HEK293 (cell line): ENCODE data around the gene BEX4.

ENCODE experiments used
- ATF2 ChIP-seq: fragments of 450-650 bp; formaldehyde crosslinking; IDR thresholded peaks from 2 replicates; pipeline ENCODE4 v1.5.1; 2016; ENCODE audit warnings: missing biosample characterization, missing genetic modification characterization, low read depth
- CTCF ChIP-seq: fragments of 450-650 bp; formaldehyde crosslinking; IDR thresholded peaks from 2 replicates; pipeline ENCODE4 v1.5.1; 2016; ENCODE audit warnings: missing biosample characterization, missing genetic modification characterization
- KLF16 ChIP-seq: fragments of 450-650 bp; formaldehyde crosslinking; IDR thresholded peaks from 2 replicates; pipeline ENCODE4 v1.5.1; 2017; ENCODE audit warnings: missing biosample characterization, missing genetic modification characterization
- MYNN ChIP-seq: fragments of 450-650 bp; formaldehyde crosslinking; IDR thresholded peaks from 2 replicates; pipeline ENCODE4 v1.5.1; 2016; ENCODE audit warnings: missing biosample characterization, missing genetic modification characterization, borderline replicate concordance
- TCF7L2 ChIP-seq: IDR thresholded peaks from 2 replicates; pipeline ENCODE4 v1.6.1; 2011; ENCODE audit warnings: low read depth, mild to moderate bottlenecking, inconsistent platforms, low read length, moderate library complexity, borderline replicate concordance
- ZBTB17 ChIP-seq: fragments of 450-650 bp; formaldehyde crosslinking; IDR thresholded peaks from 2 replicates; pipeline ENCODE4 v1.5.1; 2016; ENCODE audit warnings: missing biosample characterization, missing genetic modification characterization
- ZNF175 ChIP-seq: fragments of 450-650 bp; formaldehyde crosslinking; IDR thresholded peaks from 2 replicates; pipeline ENCODE4 v1.5.1; 2016; ENCODE audit warnings: missing biosample characterization, missing genetic modification characterization
- ZNF239 ChIP-seq: fragments of 450-650 bp; formaldehyde crosslinking; IDR thresholded peaks from 2 replicates; pipeline ENCODE4 v1.5.1; 2016; ENCODE audit warnings: missing biosample characterization, missing genetic modification characterization
- ZNF449 ChIP-seq: fragments of 450-650 bp; formaldehyde crosslinking; IDR thresholded peaks from 2 replicates; pipeline ENCODE4 v1.5.1; 2017; ENCODE audit warnings: missing biosample characterization, mild to moderate bottlenecking, missing genetic modification characterization, moderate library complexity
- ZNF530 ChIP-seq: fragments of 450-650 bp; formaldehyde crosslinking; IDR thresholded peaks from 2 replicates; pipeline ENCODE4 v1.5.1; 2016; ENCODE audit warnings: low read depth, missing biosample characterization, missing genetic modification characterization
- ZNF561 ChIP-seq: fragments of 450-650 bp; IDR thresholded peaks from 2 replicates; pipeline ENCODE4 v1.5.1; 2018; ENCODE audit warnings: missing biosample characterization, missing genetic modification characterization, borderline replicate concordance

- no peak for TF ChIP-seq CTCF
- TF ChIP-seq ATF2: no peak
- TF ChIP-seq TCF7L2: no peak
- TF ChIP-seq ZNF175 (tag by site-specific recombination): no peak
- TF ChIP-seq ZNF530: no peak
- TF ChIP-seq ZBTB17 (tag by site-specific recombination): no peak
- TF ChIP-seq ZNF561 (tag by site-specific recombination): no peak; the same call in 1 of the 2 replicates
- TF ChIP-seq ZNF449 (tag by site-specific recombination): no peak
- no peak for TF ChIP-seq MYNN (tag by site-specific recombination)
- TF ChIP-seq ZNF239 (tag by site-specific recombination): no peak
- TF ChIP-seq KLF16 (tag by site-specific recombination): no peak
These were observed 600 bp downstream of the BEX4 start for GRCh38 chrX:103215425-103215991.
